GM13977 (cell line): ENCODE measurements around the gene CREM.

Experiments used
- DNase-seq: peaks from one replicate; pipeline ENCODE4 v3.0.0; 2012; ENCODE audit warnings: low spot score
- in situ Hi-C: fragments of 300-500 bp; cut with MboI; formaldehyde crosslinking; loops from one replicate; pipeline ENCODE4 v1.12.0; 2022; ENCODE audit warnings: low sequenced_read_pairs, low pct_unique_long_range_greater_than_20kb, mixed read lengths, inconsistent platforms; ENCODE audit not compliant: unreplicated experiment
- TF ChIP-seq, protein P1 (sequence below): IDR thresholded peaks from 2 replicates; pipeline ENCODE4 v1.5.1; 2012; ENCODE audit warnings: mild to moderate bottlenecking, control low read depth; ENCODE audit not compliant: insufficient read depth; ENCODE audit errors: extremely low read depth, missing control alignments

CREM gene

DNA sequence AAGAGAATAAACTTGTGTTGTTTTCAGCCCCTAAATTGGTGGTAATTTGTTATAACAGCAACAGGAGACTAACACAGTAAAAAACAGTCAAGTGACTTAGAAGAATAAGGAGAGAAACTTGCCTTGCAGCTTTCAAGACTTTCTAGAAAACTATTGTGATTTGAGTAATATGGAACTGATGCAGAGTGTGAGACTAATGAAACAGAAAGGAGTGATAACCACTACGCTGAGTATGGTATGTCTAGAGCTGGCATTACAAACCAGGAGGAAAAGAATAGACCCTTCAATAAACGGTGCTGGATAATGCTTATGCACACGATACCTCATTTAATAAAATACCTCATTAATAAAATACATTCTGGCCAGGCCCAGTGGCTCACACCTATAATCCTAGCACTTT lies 99.9 kb downstream of the CREM start:
- in situ Hi-C loops = loop anchor here (25.0 kb wide), 1 partner anchor 336 kb away; no protein-coding TSS in a partner anchor
- DNase-seq = no peak
- TF ChIP-seq, protein P1, sequence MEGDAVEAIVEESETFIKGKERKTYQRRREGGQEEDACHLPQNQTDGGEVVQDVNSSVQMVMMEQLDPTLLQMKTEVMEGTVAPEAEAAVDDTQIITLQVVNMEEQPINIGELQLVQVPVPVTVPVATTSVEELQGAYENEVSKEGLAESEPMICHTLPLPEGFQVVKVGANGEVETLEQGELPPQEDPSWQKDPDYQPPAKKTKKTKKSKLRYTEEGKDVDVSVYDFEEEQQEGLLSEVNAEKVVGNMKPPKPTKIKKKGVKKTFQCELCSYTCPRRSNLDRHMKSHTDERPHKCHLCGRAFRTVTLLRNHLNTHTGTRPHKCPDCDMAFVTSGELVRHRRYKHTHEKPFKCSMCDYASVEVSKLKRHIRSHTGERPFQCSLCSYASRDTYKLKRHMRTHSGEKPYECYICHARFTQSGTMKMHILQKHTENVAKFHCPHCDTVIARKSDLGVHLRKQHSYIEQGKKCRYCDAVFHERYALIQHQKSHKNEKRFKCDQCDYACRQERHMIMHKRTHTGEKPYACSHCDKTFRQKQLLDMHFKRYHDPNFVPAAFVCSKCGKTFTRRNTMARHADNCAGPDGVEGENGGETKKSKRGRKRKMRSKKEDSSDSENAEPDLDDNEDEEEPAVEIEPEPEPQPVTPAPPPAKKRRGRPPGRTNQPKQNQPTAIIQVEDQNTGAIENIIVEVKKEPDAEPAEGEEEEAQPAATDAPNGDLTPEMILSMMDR = no peak

DNA sequence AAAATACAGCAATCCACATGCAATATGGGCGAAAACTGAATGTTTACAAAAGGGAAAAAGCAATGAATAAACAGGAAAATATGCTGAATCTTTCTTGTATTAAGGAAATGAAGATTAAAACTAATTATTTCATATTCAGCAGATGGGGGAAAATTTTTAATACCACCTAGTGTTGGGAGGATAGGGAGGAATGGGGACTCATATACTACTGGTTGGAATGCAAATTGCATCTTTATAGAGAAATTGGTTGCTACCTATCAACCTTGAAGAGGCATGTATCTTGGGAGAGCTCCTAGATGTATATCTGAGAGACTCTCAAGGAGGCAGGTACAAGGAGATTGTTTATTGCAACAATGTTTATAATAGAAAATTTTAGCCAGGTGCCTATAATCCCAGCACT lies 101.4 kb downstream of the CREM start:
- in situ Hi-C loops = loop anchor here (25.0 kb wide), 1 partner anchor 334 kb away; no protein-coding TSS in a partner anchor
- DNase-seq = no peak
- TF ChIP-seq, protein P1 = no peak

DNA sequence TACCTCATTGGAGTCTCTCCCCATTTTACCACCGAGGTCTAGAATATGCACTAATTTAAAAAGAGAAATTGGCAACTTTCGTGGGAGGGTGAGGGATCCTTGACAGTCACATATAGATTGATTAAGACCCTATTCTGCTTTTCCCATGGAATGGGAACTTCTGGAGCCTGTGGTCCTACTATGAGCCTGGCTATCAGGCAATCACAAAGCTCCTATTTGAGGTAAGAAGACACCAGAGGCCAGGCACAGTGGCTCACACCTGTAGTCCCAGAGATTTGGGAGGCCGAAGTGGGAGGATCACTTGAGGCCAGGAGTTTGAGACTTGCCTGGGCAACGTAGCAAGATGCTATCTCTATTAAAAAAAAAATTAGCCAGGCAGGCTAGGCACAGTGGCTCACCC lies 105.0 kb downstream of the CREM start:
- in situ Hi-C loops = loop anchor here (25.0 kb wide), 1 partner anchor 331 kb away; no protein-coding TSS in a partner anchor
- DNase-seq = no peak
- TF ChIP-seq, protein P1 = no peak

DNA sequence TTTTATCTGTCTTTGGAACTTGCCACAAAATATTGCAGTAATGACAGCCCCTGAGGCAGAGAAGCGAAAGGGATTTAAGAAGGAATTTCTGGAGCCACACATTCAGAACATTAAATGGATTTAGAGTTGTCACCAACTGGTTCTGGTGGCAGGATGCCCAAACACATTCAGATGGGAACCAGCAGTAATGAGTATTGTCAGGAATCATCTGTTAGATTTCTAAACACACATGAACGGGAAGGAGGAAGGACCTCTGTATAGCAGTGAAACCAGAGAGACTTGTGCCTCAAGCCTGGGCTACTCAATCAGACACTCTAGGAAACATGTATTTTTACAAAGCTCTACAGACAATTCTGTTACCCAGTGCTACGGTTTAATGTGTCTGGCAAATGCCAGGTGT lies 105.9 kb downstream of the CREM start:
- in situ Hi-C loops = loop anchor here (25.0 kb wide), 1 partner anchor 330 kb away; no protein-coding TSS in a partner anchor
- DNase-seq = no peak

DNA sequence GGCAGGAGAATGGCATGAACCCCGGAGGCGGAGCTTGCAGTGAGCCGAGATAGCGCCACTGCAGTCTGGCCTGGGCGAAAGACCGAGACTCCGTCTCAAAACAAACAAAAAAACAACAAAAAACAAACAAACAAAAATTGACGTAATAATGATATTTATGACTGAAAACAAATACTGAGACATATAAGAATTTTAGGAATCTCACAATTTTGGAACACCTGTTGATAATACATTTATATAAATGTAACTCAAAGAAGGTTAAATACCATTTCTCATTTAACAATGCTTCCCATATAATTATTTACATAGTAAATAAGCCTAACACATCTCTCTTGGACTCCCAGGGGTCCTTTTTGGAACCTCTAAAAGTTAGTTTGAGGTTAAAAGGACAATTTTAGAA lies 107.4 kb downstream of the CREM start:
- DNase-seq = no peak
- in situ Hi-C loops = loop anchor here (25.0 kb wide), 1 partner anchor 328 kb away; no protein-coding TSS in a partner anchor
- TF ChIP-seq, protein P1 = no peak

More for the DNA sequence above, 105.9 kb downstream of the CREM start:
- TF ChIP-seq, protein P1 = no peak

DNA sequence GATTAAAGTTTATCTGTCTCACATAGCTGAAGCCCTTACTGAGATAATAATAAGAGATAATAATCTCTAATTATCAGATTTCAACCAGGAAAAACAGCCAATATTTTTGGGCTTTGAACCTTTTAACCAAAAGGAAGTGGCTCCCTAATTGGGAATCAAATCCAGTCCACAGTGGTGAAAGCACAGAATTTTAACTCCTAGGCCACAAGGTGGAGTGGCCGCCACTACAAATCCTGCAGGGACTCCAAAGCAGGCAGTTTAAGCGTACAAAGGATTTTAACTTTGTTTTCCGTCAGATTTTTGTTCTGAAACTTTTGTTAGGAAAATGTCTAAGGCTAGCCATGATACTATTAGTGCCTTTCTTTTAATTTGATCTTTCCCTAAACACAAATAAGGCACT lies 110.1 kb downstream of the CREM start:
- in situ Hi-C loops = loop anchor here (25.0 kb wide), 1 partner anchor 326 kb away; no protein-coding TSS in a partner anchor
- TF ChIP-seq, protein P1 = peak; percentile 3
- DNase-seq = no peak
